Left ventricle myocardium superior (tissue), 1 donor: Measurements from ENCODE around the gene KMT2E. TPM values are rescaled to one million over a fixed set of nuclear protein-coding genes. Genes with fewer than 3 reads are reported as not detected.
A peak's percentile ranks its signal among the peaks of the same experiment; 100 is the strongest.
"Not testable (repeated sequence)": the region's sequence is repeated elsewhere in the genome, so short reads cannot be mapped to it uniquely, and the experiment has no call there.

ENCODE experiments used
- ATAC-seq: fragments of 200-7000 bp; cut with Tn5 transposase; one replicate; pipeline ENCODE4 v1.9.1; 2020; ENCODE audit warnings: mild to moderate bottlenecking, moderate library complexity
- DNase-seq: peaks from one replicate; pipeline ENCODE4 v3.0.0-alpha.2; 2020
- intact Hi-C: fragments of 100-400 bp; cut with micrococcal nuclease; formaldehyde crosslinking; loops from one replicate; pipeline ENCODE4 v1.11.0; 2022
- total RNA-seq: library from RNA; stranded (reverse); fragmentation: NEBNext Ultra II Directional; extraction: Animal tissue kit (Norgen Biotek cat#: 25700); gene quantifications from one replicate; pipeline ENCODE4 v1.2.1, GENCODE V29; 2021
- donor health status: DM: no; HTN: yes; CAD: no; lungs with severe emphysema.

Gene KMT2E
- total RNA-seq, 1 donor from 2014 or later = 35.9 TPM

DNA sequence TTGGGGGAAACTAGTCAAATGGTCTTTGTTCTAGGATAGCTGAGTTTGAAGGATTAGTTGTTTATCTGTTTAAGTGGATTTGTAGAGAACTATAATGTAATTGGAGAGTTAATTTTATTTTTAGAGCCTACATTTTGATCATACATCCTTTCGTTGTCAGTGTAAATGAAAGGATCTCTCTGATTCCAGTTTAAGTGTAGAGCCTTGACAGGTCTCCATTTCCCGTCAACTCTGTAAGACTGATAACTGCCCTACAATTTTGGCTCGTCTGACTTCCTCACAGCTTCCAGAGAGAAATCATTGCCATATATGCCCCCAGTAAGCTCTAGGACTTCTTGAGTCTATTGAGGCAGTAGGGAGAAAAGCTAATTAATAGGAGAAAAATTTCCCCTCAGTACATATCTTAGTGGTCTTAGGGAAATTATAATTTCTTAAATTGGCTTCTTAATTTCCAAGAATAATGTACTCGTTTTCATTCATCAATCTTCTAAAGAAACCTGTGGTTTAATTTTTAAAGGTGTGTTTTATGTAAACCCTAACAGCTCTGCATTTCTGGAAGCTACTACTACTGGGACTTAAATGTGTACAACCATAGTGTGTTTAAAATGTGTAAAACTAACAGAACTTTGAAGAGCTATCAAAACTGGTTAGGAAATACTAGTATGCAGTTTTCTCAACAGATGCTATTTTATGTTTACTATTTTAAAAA is 3.8 kb downstream of the KMT2E start:
- ATAC-seq = no peak

DNA sequence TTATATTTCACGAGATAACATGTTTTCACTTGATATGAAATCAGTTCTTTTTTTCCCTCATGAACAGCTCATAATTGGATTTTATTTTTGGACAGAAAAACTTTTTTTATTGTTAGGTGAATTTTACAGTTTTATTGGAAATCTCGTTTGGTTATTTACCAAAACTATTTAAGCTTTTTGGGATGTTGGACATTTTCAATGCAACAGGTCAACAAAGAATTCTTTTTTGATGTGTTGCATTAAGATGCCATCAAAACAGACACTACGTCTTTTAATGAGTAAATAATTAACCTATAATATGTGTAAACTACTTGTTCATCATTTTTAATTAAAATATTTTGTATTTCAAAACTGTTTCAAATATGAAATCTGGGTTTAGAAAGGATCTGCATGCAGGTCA is 5.3 kb downstream of the KMT2E start:
- intact Hi-C loops = no loop called here

More for the DNA sequence above, 3.8 kb downstream of the KMT2E start:
- no peak for DNase-seq
- intact Hi-C loops = no loop called here

DNA sequence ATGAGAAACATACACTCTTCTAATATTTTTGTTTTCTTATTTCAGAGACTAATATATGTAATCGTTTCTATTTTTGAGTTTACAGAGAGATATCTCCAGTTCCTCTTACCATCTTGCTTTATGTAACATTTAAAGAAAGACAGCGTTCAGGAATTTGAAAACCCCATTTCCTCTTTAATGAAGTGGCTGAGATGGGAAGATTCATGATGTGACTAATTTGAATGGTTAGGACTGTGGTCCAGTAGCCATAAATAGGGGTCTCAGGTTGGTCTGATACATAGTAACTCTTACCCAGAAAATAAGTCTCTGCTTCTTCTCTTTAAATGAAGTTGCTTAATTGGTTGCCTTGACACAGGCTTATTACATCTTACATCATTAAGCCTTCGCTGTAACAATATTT is 6.9 kb downstream of the KMT2E start:
- ATAC-seq = peak; percentile 7
- intact Hi-C loops = no loop called here
- DNase-seq = no peak

More for the DNA sequence above, 5.3 kb downstream of the KMT2E start:
- ATAC-seq (no peak), DNase-seq (no peak)

DNA sequence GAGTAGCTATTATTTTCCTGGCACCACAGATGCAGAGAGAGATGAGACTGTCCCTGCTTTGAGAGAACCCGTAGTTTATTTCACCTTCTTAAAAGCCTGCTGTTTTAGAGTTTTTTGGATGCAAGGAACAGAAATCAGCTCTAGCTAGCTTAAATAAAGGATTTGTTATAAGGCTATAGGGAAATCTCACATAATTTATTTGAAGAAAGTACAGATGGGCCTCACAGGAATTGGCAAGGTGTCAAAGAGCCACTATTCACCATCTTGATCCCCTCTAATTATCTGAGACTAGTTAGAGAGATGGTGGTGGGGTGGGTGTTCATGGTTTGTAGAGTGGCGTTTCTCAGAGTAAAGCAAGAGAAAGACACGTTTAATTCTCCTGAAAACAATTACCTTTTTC is 7.3 kb downstream of the KMT2E start:
- intact Hi-C loops = no loop called here
- DNase-seq (no peak), ATAC-seq (no peak)

DNA sequence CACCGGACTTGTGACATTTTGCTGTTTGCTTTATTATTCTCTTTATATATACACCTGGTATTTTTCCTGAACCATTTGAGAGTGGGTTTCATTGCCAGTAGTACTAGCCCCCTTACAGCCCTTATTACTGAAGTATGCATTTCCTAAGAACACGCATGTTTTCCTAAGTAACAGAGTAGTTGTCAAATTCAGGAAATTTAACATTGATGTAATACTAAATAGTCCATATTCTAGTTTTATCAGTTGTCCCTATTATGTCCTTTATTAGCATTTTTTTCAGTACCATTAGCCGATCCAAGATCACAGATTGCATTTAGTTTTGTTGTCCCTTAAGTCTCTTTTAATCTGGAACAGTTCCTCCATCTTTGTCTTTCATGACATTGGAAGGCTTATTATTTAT is 8.0 kb downstream of the KMT2E start:
- intact Hi-C loops = no loop called here
- DNase-seq = no peak
- no peak for ATAC-seq

DNA sequence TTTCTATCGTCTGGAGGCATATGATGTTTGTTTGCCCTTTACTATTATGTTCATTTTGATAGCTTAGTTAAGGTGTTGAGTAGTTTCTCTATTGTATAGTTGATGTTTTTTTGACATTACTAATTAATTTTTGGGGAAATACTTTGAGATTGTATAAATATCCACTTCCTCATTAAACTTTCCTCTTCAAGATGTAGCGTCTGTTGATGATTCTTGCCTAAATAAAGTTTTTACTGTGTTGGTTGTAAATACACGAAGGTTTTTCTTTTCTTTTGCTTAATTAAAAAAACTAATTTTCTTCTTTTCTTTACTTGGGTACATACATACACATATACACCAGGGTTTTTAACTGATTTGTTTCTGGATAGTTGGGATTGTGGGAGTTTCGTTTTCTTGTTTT is 8.5 kb downstream of the KMT2E start:
- intact Hi-C loops = no loop called here
- DNase-seq = no peak
- ATAC-seq = no peak

DNA sequence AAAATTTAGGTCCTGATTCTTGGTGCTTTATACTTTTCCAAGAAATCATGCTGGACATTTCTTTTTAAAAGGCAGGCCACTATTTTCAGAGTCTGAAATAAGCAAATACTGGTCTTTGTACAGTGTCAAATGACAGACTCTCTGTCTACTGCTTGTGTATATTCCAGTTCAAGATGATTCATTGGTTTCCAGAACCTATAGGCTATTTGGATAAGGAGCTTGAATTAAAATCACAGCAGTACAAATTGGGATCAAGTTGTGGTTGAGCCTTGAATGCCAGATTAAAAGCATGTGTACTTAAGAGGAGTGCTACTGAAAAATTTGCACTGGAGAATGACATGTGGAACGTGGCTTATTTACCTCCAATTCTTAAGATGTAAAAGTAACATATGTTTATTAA is 10.7 kb downstream of the KMT2E start:
- intact Hi-C loops = no loop called here
- ATAC-seq (no peak), DNase-seq (no peak)

DNA sequence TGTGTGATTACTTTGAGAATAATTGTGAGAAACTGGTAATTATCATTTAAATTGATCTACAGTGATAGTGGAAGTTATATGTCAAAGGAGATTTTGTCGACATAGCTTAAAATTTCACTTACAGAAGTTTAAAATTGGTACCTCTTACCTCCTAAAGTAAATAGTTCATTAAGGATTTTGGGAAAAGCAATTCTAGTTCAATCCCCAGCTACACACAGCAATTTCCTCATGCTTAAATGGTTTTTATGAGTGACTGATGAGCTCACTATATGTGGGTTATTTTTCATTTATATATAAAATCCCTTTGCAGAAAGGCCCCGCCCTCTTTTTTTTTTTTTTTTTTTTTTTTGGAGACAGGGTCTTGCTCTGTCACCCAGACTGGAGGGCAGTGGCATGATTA is 12.7 kb downstream of the KMT2E start:
- intact Hi-C loops = no loop called here
- no peak for ATAC-seq
- no peak for DNase-seq

DNA sequence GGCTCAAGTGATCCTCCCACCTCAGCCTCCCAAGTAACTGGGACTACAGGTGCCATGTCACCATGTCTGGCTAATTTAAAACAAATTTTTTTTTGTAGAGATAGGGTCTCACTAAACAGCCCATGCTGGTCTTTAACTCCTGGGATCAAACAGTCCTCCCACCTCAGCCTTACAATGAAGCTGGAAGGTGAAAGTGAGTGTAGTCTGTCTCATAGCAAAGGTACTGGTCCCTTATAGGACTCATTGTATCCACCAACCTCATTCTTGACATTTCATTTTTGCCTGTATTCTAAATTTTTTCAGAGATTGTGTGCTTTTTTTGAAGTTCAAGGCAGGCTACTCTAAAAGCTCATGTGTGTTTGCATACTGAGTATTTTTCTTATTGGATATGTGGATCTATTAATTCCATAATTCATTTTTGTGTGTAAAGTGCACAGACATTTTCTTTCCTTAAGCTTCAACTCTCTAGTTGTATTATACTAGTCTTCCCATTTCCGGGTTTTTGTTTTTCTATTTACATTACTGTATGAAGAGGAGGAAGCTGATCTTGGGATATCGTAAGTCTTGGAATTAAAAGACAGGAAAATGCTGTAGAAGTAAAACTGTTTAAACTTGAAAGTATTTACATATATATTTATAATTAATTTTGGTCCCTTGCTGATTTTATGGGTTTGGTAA is 13.3 kb downstream of the KMT2E start:
- ATAC-seq (no peak), DNase-seq (no peak)
- intact Hi-C loops = no loop called here

DNA sequence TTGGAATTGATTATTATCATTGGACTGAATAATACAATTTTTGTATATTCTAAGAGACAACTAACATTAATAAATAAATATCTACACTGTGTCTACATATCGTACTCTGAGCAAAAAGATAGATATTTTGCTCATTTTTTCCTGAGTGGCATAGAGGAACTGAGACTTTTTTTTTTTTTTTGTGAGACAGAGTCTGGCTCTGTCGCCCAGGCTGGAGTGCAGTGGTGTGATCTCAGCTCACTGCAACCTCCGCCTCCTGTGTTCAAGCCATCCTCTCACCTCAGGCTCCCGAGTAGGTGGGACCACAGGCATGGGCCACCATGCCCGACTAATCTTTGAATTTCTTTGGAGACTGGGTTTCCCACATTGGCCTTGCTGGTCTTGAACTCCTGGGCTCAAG is 14.0 kb downstream of the KMT2E start:
- intact Hi-C loops = no loop called here
- DNase-seq = no peak
- ATAC-seq = peak; percentile 16

DNA sequence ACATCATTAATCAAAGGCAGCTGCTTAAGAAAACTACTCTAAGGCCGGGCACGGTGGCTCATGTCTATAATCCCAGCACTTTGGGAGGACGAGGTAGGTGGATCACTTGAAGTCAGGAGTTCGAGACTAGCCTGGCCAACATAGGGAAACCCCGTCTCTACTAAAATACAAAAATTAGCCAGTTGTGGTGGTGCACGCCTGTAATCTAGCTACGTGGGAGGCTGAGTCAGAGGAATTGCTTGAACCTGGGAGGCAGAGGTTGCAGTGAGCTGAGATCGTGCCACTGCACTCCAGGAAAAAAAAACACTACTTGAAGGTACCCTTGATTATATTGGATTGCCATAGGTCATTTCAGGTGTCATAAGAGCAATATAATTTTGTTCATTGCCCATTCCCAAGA is 14.9 kb downstream of the KMT2E start:
- DNase-seq, intact Hi-C loops, ATAC-seq: not testable (repeated sequence)

DNA sequence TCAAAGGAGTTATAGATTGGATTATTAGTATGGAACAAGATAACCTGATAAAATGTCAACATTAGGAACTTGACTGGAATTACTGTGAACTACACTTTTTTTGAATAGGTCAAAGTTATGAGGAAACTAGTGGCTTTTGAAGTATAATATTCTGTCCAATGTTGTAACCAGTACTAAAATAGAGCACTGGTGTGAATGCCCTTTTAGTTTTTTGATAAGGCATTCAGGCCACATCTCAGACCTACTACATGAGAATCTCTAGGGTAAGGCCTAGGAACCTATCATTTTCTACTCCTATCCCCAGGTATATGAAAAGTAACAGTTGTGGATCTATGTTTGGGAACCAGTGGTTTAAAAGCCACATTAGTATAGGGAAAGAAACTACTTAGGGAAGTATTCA is 16.4 kb downstream of the KMT2E start:
- DNase-seq (no peak), ATAC-seq (peak; percentile 56)
- intact Hi-C loops = no loop called here

DNA sequence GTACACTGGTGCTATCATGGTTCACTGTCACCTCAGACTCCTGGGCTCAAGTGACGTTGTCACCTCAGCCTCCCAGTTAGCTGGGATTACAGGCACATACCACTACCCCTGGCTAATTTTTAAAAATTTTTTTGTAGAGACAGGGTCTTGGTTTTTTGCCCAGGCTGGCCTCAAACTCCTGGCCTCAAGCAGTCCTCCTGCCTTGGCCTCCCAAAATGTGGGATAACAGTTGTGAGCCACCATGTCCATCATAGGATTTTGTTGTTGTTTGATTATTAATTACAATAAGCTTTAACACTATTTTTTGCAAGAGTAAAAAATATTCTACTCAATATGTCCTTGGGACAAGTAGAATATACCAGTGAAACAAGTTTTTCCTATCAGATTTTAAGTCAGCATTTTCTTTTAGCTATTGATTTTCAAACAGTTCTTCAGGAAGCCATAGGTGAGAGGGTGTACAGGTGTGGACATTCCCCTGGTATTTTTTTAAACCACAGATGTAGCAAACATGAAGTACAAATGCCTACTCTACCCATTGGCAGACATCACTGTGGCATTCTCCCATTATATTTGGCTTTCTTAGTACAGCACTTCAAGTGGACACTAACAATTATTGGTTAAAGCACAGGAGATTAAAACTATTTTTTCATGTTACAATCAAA is 18.7 kb downstream of the KMT2E start:
- intact Hi-C loops = no loop called here
- DNase-seq (no peak), ATAC-seq (no peak)

DNA sequence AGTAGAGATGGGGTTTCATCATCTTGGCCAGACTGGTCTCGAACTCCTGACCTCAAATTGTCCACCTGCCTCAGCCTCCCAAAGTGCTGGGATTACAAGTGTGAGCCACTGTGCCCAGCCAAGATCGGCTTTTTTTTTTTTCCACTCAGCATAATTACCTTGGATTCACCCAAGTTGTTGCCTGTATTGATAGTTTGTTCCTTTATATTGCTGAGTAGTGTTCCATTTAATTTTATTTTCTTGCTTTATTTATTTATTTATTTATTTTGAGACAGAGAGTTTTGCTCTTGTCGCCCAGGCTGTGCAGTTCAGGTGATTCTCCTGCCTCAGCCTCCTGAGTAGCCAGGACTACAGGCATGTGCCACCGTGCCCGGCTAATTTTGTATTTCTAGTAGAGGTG is 21.3 kb downstream of the KMT2E start:
- ATAC-seq (no peak), DNase-seq (no peak)
- intact Hi-C loops = no loop called here

DNA sequence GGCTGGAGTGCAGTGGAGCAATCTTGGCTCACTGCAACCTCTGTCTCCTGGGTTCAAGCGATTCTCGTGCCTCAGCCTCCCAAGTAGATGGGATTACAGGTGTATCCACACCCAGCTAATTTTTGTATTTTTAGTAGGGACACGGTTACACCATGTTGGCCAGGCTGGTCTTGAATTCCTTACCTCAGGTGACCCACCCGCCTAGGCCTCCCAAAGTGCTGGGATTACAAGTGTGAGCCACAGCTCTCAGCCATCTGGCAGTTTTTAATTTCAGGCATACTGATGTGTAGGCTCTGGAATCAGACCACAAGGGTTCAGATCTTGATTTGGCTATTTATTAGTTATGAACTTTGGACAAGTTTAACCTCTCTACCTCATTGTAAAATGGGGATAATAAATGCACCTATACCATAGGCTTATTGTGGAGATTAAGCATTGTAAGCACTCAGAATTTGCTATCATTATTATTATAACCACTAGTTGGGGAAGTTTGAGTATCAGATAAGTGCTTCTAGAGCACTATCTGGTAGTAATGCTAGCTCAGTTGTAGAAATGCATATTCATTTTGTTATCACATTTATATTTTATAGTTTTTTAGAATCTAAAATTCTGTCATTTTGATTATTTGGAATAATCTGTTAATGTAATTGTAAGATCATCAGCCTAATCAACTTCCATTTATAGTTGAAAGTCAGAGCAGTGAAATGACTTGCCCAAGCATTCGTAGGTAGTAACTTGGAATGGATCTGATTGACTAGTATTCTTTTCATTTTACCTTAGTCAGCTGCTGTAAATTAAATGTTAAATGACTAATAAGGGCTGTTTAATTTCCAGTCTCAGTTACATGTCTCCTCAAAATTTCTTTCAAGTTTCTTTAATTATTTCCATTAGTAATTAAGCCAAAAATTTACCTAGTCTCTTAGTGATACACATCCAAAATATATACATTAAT is 22.5 kb downstream of the KMT2E start:
- intact Hi-C loops = no loop called here
- ATAC-seq = peak; percentile 54
- no peak for DNase-seq

DNA sequence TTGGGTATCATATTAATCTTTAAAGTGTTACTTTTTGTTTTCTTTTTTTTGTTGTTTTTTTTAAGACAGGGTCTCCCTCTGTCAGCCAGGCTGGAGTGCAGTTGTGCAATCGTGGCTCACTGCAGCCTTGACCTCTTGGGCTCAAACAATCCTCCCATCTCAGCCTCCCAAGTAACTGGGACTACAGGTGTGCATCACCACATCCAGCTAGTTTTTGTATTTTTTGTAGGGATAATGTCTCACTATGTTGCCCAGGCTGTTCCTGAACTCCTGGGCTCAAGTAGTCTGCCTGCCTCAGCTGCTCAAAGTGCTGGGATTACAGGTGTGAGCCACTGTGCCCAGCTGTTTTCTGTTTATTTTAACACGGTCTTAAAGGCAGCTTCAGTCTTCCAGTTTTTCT is 23.3 kb downstream of the KMT2E start:
- no peak for ATAC-seq
- no peak for DNase-seq
- intact Hi-C loops = no loop called here

DNA sequence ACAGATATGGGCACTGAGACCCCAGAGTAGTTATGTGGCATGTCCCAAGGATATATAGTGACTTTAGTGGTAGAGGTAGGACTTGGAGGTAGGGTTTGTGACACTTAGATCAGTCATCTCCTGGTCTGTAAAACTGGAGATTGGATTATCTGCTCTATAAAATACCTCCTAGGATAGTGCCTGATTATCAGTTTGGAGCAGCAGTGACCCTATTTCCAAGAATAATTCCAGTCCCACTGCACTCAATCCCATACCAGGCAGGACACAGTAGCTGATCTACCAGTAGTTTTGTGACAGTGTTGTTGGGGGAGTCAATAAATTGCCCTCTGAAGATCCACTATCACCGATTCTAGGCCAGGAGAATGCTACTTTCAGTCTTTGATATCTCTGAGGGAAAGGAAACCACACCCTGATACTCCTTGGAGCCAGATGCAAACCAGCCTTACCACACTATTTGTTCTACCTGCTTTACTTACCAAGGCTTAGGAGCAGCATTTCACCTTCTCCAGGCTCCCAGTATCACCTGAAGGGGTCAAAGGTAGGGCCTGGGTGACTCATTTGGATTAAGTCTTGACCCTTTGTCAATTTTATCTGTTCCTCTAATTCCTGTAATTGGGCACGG is 30.6 kb downstream of the KMT2E start:
- intact Hi-C loops = no loop called here
- ATAC-seq (no peak), DNase-seq (no peak)

DNA sequence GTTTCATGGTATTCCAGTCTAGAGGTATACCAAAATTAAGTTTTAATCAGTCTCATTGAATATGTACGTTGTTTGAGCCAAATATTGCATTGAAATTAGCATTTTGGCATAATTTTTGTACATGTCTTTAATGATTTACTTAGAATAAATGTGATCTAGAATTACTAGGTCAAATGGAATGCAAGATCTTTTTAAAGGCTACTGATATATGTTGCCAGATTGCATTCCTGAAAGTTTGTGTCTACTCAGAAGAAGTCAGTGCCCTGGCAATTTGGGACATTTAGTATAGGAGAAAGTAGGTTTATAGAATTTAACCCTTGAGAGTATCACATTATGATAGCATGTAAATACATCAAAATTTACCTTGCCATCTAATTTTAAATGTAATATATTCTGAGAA is 32.4 kb downstream of the KMT2E start:
- intact Hi-C loops = no loop called here
- DNase-seq = no peak
- ATAC-seq = no peak

DNA sequence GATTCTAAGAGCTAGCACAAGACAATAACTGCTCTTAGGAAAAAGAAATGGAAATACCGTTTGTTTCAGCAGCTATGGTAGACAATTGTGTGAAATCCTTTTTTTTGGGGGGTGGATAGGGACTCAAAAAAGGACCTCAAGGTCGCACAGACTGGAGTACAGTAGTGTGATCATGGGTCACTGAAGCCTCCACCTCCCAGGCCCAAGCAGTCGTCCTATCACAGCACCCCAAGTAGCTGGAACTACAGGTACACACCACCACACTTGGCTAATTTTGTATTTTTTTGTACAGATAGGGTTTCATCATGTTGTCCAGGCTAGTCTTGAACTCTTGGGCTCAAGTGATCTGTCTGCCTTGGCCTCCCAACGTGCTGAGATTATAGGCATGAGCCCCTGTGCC is 33.9 kb downstream of the KMT2E start:
- no peak for DNase-seq
- ATAC-seq = peak; percentile 32
- intact Hi-C loops = no loop called here
